KBM-7 (cell line): Measurements from ENCODE around the gene HNRNPAB.
"Not testable (repeated sequence)": the region's sequence is repeated elsewhere in the genome, so short reads cannot be mapped to it uniquely, and the experiment has no call there.

Source experiments
- DNase-seq: peaks from one replicate; pipeline ENCODE4 v3.0.0-alpha.2; 2015
- in situ Hi-C: fragments of 300-500 bp; cut with MboI; formaldehyde crosslinking; loops from 2 replicates; pipeline ENCODE4 v1.14.3; 2020; ENCODE audit warnings: low sequenced_read_pairs, low pct_unique_long_range_greater_than_20kb, mixed read lengths

Gene HNRNPAB

GRCh38 chr5:178224403-178224802 is 20.1 kb downstream of the HNRNPAB start:
- in situ Hi-C loops = no loop called here
- DNase-seq = no peak

- in situ Hi-C loops = no loop called here
- no peak for DNase-seq
Measured at GRCh38 chr5:178225174-178225573, 20.8 kb downstream of the HNRNPAB start.

GRCh38 chr5:178227138-178227659 is 22.9 kb downstream of the HNRNPAB start:
- no peak for DNase-seq
- in situ Hi-C loops = no loop called here

DNA sequence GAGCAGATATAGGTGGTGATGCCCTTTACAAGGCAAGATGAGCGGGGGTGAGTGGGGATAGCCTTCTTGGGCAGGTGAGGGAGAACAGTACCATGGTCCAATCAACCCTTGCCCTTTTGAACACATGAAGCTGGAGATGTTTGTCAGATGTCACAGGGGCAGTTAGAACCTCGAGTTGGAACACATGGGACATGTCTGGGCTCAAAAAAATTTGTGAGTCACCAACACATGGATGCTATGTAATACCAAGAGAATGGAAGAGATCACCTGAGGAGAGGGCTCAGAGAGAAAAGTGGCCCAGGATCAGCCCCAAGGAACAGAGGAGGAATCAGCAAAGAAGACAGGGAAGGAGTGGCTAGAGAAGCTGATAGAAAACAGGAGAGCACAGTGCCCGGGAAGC is 23.6 kb downstream of the HNRNPAB start:
- in situ Hi-C loops = no loop called here
- DNase-seq = no peak

GRCh38 chr5:178228609-178229008 is 24.3 kb downstream of the HNRNPAB start:
- DNase-seq = no peak
- in situ Hi-C loops = no loop called here

GRCh38 chr5:178229111-178229510 is 24.8 kb downstream of the HNRNPAB start:
- in situ Hi-C loops, DNase-seq: not testable (repeated sequence)

DNA sequence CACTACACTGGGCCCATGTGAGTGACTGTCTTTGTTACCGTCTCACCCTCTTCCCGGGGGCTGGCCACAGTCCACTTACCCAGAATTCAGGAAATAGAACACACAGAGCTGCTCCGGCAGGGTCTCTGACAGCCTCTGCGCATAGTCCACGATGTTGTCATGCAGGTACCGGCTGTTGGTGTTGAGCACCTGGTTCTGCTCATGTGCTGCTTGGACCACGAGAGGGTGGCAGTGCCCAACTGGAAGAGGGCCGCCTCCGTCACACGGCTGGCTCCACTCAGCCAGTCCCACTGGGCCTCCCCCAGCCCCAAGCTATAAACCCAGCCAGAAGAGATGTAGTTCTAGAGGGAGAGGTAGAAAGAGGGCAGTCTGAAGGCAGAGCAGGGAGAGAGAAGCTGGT is 25.5 kb downstream of the HNRNPAB start:
- in situ Hi-C loops = no loop called here
- DNase-seq = no peak

- in situ Hi-C loops = no loop called here
Measured at GRCh38 chr5:178230879-178231538, 26.7 kb downstream of the HNRNPAB start.

DNA sequence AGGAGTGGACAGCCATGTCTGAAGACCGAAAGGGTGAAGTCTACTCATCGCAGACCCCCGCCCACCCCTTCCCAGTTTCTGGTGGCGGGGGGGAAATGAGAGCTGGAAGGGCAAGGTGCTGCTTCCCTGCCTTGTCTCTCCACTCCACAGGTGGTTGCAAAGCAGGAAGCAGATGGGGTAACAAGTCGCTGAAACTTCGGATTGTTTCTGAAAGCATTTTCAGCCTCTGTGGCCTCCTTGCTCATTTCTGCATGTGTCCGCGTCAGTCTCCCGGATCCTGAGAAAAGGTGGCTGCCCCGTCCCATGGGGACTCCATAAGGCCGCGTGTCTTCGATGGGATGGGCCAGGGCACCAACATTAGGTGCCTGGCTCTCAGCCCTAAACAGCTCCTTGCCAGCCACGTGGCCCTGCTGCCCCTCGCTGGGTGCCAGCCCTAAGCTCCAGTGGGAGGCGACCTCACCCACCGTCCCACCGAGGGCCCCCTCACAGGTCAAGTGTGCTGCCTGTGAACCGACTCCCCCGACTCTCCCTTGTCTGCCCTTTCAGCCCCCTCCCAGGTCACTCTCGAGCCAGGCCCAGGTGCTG is 27.3 kb downstream of the HNRNPAB start:
- in situ Hi-C loops = no loop called here
- no peak for DNase-seq

More at GRCh38 chr5:178230879-178231538, 26.7 kb downstream of the HNRNPAB start:
- no peak for DNase-seq

DNA sequence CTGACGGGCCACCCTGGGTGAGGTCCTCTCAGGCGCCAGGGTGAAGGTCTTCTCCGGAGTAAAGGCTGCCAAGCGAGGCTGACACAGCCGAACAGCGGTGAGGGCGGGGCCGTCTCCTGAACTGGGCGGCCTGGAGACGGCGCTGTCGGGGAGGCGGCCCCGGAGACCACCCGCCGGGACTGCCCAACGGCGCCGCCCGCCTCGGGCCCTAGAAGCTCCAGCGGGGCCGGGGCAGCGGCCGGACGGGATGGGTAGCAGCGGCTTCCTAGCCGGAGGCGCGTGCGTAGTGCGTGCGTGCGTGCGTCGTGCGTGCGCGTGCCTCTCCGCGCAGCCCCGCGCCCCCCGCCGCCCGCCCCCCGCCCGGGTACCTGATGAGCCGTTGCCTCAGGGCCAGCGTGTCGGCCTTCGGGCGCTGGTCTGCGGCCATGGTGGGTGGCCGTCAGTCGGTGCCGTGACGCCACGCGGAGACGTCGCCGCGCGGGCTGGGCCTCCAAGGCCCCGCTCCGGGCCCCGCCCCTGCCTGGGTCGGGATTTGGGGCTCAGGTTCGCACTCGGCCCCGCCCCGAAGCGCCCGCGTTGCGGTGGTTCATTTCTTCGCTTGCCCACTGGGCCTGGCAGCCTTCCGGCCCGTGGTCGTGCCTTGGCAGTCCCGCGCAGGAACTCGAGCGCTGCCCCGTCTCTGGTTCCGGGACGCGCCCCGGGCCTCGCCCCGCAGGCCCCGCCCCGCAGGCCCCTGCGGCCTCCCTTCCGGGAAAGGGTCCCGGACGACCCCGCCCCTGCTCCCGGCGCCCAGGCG is 28.0 kb downstream of the HNRNPAB start, which contains the start of gene PHYKPL:
TSS of gene PHYKPL (minus strand) at position 679 of the 796 bp plus-strand sequence. CDS start at position 427, 252 bp downstream.
- peak; percentile 66 for DNase-seq
- in situ Hi-C loops = no loop called here

DNA sequence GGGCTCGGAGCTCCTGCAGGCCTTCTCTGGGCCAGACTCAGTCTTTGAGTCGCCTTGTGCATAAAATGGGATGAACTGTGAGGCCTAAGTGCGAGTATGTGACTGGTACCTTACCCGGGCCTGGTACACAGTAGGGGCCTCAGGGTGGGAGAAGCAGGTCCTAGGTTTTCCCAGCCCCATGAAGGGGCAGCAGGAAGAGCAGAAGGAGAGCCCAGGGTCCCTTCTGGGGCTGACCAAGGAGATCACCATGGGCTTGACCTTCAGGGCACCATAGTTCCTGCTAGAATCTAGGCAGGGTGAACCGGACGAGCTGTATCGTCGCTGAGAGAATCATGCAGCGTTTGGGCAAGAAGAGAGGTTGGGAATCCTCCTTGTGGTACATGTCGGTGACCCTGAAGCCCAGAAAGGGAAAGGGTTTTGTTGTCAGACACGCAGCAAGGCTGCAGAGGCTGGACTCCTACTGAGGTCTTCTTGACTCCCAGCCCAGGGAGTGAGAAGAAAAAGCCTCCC is 28.6 kb downstream of the HNRNPAB start:
- DNase-seq = no peak
- in situ Hi-C loops = no loop called here

DNA sequence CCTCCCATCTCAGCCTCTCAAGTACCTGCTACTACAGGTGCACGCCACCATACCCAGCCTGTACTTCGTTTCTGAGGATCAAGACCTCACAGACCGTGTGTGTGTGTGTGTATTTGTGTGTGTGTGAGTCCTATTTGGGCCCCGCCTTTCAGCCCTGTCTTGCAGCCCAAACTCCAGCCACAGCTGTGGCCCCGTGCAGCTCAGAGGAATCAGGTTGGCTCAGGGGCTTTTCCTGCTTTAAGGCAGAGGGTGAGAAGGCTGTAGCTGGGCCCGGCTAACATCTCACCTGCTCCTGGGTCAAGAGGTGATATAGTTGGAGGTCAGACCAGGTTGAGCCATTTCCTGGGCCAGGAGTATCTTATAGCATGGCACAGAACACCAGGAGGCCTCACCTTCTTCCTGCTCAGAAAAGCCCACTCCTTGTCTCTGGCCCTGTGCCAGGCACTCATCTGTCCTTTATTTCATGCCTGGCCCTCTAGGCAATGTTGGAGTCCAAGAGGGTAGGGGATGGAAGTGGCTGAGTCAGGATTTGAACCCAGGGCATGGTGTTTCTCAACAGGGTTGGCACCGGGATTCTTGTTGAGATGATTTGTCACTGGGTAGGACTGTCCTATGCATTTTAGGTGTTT is 29.9 kb downstream of the HNRNPAB start:
- no peak for DNase-seq
- in situ Hi-C loops = no loop called here

DNA sequence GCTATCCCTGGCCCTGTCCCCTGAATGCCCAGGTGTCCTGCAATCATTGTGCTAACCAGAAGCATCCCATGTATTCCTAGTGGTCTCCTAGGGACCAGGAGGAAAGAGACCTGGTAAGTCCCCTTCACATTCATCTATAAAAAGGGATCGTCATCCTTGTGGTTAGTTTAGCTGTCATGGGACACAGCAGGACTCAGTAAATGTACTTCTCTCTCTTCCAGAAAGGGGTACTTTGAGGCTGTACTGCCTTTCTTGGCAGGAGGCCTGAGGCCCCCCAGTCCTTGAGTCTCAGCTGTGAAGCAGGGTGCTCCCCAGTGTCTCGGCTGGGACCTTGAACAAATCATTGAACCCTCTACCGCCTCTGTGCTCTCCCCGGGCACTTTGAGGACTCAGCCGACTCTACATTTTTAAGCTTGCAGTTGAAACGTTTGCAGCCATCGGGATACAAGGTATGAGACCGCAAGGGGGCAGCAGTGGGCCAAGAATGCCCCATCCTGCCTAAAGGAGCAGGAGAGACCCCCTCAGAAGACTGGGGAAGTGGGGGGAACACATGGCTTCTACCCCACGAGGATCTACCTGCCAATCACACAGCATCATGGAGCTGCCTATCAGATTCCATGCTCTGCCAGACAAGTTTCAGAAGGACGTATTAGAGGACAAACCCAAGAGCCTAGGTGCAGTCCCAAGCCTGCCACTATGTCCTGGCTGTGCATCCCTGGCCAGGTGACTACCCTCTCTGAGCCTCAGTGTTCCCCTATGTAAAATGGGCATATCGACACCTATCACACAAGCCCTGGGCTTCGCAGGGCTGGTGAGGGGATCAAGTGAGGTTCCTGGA is 30.6 kb downstream of the HNRNPAB start:
- peak; percentile 92 for DNase-seq
- in situ Hi-C loops = no loop called here

GRCh38 chr5:178235588-178235974 is 31.2 kb downstream of the HNRNPAB start:
- in situ Hi-C loops = no loop called here
- DNase-seq = no peak

DNA sequence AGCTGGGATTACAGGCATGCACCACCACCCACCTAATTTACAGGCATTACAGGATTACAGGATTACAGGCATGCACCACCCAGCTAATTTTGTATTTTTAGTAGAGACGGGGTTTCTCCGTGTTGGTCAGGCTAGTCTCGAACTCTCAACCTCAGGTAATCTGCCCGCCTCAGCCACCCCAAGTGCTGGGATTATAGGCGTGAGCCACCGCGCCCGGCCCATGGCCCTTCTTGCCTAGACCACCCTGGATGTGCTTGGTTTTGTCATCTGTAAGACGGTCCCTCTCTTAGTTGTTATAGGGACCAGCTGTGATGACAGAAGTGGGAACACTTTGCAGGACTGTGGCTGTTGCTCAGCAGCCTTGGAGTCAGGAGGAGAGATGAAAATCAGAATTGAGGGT is 31.8 kb downstream of the HNRNPAB start:
- DNase-seq = no peak

DNA sequence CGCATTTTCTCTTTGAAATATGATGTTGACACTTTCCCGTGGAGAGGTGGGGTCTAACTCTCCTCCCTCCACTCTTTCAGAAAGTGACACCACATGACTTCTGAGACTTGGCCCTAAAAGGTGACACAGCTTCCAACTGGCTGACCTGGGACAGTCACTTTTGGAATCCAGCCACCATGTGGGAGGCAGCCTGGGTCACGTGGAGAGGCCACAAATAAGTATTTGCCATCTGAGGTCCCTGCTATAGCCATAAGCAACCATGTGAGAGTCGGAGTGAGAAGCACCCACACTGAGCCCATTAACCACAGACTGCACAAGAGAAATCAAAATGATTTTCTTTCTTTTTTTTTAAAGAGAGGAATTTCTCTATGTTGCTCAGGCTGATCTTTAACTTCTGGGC is 32.3 kb downstream of the HNRNPAB start:
- in situ Hi-C loops = no loop called here
- no peak for DNase-seq

More for the DNA sequence above, 31.8 kb downstream of the HNRNPAB start:
- in situ Hi-C loops = no loop called here

DNA sequence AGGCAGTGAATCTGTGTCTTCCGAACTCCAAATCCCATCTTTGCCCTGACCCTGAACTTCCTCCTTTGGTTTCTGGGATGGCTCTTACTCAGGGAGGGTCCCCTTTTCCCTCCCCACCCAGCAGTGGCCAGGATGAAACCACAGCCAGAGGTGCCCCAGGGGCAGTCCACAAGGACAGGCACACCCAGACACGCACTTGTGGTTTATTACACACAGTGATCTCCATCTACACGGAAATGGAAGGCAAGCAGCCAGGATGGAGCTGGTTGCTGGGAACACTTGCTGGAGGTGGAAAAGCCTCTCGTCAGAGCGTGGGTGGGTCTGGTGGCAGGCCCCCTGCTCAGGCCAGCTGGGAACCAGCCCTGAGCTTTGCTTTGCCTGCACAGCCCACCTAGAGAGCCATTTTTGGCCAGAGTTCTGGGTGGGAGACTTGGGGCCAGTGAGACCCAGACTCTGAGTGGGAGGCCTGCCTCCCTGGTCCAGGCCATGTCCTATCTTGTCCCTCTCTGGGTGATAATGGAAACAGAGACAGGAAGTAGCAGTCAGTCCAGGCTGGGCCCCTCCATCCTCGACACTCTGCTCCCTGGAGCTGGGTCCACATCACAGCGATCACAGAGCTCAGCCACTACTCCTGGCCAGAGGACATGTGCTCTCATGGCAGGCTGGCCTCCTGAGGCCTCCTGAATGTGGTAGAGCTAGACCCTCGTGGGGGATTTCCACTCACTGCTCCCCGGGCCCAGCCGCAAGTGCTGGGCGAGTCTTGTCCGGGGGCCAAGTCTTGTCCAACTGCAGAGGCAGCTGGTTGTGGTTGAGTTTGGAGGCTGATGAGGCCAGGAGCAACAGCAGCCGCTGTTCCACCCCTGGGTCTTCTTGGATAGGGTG is 33.3 kb downstream of the HNRNPAB start:
- in situ Hi-C loops = no loop called here
- DNase-seq = peak; percentile 76

DNA sequence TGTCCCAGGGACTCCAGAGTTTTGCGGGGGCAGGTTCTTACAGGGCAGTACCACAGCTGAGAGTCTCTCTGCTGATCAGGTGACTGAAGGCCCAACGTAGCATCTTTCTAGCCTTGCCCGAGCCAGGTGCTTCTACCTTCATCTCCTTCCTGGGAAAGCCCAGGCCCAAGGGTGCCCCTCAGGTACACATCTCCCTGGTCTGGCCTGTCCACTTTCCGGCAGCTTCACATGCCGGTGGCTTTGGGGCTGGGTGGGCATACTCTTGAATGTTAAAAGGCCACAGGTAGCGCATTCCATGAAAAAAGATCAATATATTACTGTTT is 33.9 kb downstream of the HNRNPAB start:
- in situ Hi-C loops = no loop called here
- no peak for DNase-seq
